ACHN (cell line): ENCODE measurements around the gene SELENOO.

Experiments
- DNase-seq: peaks from one replicate; pipeline ENCODE4 v3.0.0-alpha.2; 2015
- in situ Hi-C: cut with HindIII; loops from 2 replicates; pipeline ENCODE4 v1.10.0; 2017; ENCODE audit warnings: low sequenced_read_pairs, low pct_ligation_motif_present, low pct_unique_long_range_greater_than_20kb

The SELENOO gene

DNA sequence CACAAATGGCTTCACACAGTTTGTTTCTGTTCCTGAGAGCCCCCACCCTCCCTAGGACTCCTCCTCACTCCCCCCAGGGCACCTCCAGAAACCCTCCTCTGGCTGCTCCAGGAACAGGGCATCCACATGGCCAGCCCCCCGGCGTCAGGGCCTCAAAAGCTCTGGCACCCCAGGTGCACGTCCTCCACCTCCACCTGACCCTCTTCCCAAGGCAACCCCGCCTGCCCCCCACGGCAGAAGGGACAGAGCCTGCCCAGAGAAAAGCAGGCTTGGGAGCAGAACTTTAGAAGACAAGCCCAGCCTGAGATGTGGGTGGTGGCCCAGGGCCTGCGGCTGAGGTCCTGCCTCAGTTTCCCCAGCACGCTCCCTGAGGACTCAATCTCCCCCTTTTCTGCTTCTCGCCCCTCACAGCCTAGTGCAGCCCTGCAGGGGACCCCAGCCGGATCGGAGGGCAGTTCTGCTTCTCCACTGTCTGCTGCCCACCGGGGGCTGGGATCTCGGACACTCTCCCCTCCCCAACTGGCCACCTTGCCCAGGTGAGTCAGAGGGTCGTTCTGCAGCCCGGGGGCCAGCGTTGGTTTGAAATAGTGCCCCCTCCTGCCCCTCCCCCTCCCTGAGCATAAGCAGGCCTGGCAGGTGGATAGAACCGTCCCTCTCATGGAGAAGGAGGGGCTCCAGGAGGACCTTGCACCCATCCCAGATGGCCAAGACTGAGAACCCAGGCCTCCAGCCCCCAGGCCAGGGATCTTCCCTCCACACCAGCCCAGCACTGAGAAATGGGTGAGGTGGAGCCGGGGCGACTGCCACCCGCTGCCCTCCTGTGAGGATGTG is 17.5 kb upstream of the SELENOO start:
- no peak for DNase-seq
- in situ Hi-C loops = no loop called here

DNA sequence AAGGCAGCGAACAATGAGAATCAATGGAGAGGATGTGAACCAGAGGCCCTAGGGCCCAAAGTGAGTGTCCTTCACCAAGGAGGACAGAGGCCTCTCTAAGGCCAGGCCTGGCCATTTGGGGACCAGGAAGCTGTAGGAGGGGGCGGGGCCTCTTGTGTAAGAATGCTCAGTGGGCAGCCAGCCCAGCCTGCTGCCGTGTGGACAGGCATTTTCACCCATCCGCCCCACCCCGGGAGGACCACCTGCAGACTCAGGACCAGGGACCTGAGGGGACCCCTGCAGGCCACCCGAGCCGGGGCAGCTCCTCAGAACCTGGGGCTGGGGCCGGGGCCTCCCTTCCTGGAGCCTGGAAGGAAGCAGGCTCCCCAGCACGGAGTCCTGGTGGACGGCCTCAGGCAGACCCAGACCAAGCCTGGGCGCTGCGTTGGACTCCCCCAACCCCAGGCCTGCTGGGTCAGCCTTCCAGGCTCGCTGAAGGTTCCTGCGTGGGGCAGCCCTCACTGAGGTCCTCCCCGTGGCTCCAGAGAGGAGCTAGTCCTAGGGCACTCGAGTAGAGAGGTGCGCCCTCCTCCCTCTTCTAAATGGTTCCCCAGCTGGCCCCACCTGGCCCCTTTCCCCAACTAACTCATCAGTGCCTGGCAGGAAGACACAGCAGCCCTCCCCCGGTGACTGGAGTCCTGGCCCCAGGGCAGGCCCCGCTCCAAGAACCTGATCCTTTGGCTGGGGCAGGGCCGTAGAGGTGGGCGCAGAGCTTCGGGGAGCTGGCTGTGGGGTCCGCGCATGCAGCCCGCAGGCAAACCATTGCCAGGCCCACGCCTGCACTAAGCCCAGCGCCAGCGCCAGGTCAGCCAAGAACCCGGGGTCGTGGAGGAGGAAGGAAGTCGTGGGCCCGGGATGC is 16.6 kb upstream of the SELENOO start:
- DNase-seq = peak; percentile 35
- in situ Hi-C loops = no loop called here

DNA sequence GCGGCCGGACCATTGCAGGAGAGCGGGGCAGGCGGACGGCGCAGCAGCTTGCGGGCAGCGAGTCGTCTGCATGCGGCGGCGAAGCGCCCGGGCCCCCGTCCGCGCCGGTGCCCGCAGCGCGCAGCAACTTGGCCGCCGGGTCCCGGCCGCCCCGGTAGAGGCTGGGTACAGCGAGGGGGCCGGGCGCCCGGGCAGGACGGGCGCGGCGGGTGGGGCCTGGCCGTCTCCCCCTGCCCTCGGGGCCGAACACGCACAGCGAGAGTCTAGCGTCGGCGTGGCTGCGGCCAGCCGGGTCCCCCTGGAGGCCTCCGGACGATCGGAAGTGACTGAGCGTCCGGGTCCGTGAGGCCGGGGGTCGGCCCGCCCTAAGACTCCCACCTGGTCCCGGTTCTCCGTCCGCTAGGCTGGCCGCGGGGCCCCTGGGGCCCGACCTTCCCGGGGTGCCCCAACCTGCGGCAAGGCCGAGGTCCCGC is 15.9 kb upstream of the SELENOO start:
- DNase-seq = no peak
- in situ Hi-C loops = no loop called here

DNA sequence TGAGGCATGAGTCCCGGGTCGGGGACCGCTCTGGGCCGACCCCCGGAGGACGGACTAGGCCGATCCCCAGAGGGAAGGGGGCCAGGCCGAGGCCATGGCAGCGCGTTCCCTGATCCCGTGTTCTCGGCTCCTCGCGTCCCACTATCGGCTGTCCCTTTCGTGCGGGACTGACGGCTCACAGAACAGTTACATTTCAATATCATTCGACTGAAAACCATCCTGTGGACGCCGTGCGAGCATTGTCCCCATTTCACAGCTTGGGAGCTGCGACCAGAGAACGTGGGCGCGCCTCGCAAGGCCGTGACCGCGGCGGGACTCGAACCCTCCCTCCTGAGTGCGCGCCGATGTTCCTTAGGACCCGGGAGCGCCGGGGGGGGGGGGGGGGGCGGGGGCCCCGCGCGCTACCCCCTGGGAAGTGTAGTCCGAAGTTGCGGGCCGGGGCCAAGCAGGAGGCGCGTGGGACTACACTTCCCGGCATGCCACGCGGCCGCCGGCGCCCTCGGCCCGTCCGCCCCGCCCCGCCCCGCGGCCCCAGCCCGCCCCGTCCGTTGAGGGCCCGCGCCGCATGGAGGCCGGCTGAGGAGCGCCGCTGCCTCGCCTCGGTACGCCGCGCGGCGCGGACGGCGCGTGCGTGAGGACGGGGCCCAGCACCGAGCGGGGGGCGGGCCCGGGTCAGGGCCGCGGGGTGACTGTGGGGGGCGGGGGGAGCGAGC is 15.3 kb upstream of the SELENOO start, which contains the start of gene TRABD:
TRABD (plus strand) TSS at position 539 of the 713 bp plus-strand sequence. CDS start 7,148 bp downstream, outside the sequence.
- DNase-seq = peak; percentile 86
- in situ Hi-C loops = no loop called here

DNA sequence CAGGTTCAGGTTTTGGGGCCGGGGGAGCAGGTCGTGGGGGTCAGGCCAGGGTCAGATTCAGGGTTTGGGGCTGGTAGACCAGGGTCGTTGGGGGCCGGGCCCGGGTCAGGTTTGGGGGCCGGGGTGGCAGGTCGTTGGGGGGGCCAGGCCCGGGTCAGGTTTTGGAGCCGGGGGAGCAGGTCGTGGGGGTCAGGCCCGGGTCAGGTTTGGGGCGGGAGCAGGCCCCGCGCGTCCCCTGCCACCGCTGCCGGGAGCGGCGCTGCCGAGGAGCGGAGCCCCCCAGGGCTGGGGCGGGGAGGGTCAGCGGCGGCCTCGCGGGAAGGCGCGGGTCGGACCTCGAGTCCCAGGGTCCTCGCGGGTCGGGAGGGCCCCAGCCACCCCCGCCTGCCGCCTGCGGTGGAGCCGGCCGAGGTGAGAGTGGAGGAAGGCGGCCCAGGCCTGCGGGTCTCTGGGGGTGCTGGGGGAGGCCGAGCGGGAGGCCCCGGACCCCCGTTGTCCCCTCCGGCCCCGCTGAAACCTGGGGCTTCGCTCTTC is 14.6 kb upstream of the SELENOO start:
- in situ Hi-C loops = no loop called here

DNA sequence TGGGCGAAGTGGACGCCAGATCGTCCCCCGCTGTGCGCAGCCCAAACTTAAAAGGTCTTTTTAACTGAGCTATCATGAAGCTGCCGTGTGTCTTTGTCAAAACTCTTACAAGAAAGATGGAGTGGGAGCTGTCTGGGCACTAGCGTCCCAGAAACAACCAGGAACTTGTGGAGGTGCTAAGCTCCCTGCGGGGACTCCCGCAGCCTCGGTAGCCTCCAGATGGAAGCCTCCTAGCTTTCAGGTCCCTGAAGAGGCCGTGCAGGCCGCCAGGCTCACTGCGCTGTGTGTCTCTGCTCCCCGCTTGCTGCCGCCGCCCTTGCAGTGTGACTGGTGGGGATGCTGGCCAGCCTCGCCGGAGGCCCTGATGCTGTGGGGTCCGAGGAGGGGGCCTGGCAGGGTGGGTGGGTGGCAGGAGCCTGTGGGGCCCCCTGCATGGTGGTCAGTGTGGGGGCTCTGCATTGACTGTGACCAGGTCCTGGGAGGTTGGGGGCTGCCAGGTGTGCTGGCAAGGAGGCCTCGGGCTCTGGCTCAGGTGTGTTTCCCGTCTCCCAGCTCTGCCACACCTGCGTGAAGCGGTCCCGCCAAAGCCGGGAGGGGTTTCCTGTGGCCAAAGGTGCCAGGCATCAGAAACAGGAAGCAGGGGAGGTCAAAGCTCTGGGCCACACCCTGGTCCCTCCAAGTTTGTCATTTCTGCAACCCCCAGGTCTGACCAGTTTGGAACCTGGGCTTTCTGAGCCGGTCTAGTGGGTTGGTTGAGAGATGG is 13.9 kb upstream of the SELENOO start:
- DNase-seq = no peak
- in situ Hi-C loops = no loop called here

More for the DNA sequence above, 14.6 kb upstream of the SELENOO start:
- no peak for DNase-seq

DNA sequence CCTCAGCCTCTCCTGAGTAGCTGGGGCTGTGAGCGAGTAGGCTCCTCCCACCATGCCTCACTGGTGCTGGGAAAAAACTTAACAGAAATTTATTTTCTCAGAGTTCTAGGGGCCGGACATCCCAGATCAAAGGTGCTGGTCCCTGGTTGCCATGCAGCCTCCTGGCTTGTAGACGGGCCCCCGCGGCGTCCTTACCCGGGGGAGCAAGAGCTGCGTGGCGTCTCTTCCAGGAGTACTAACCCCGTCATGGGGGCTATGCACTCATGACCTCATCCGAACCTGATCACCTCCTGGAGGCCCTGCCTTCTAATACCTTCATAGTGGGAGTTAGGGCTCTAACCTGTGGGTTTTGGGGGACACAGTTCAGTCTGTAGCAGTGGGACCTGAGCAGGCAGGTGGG is 12.5 kb upstream of the SELENOO start:
- in situ Hi-C loops = no loop called here
- DNase-seq = no peak

DNA sequence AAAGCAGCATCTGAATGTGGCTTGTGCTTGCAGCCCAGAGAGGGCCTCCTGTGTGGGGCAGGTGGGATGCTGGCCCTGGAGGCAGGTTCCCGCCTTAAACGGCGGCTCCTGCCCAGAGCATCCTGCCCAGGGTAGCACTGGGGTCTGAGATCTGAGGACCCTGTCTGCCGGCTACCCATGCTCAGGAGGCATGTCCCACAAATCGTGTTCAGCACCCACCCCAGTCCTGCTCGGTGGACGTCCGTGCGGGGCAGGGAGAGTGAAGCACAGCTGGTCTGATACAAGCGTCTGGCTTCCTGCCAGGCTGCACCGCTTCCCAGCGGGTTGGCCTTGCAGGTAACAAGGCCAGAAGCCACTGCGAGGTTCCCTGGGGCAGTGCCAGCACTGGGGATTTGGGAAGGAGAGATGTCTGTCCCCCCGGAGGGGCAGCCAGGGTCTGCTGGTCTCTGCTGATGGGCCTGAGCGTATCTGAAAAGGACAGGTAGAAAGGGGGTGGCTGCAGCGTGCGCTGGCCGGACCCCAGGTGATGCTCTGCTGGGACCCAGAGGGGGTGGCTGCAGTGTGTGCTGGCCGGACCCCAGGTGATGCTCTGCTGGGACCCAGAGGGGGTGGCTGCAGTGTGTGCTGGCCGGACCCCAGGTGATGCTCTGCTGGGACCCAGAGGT is 11.5 kb upstream of the SELENOO start:
- no peak for DNase-seq
- in situ Hi-C loops = no loop called here

DNA sequence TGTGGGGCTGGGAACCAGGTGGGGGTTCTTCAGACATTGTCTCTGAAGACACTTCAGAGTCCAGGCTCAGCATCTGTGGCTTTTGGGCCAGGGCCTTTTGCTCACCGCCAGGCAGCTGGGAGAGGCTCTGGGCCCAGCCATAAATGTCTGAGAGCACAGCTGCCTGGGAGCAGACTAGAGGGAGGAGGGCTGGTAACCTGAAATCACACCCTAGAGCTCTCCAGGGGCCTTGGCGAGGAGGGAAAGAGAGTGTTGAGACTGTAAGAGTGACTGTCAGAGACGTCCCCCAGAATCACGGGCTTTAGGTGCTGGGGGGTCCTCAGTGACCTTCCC is 11.0 kb upstream of the SELENOO start:
- no peak for DNase-seq
- in situ Hi-C loops = no loop called here

DNA sequence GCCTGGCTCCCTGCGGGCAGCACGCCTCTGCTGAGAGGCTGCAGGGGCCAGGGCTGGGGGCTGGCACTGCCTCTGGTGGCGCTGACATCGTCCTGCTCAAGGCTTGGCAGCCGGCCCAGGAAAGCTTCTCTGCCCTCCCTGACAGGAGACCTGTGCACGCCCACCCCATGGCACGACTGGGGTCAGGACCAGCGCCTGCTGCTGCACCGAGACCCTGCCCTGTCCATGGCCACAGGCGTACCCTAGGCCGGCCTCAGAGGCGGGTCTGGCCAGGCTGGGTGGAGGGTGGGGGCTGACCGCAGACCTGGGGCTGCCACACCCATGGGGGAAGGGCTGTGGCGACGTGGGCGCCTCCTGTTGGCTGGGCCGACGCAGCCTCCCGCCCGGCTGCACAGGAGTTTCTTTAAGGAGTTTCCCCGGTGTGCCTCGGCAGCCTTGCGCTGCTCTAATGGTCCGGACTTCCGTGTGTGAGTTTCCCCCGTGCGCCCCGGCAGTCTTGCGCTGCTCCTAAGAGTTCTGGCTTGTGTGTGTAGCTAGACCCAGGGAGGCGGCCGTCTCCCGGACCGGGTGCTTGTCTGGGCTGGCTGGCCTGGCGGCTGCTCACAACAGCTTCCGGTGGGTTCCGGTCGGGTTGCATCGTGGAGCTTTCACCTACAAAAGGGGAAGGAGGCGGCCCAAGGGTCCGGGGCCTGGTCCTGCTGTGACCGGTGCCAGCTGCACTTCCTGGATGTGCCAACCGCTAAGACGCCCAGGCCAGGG is 10.4 kb upstream of the SELENOO start:
- in situ Hi-C loops = no loop called here
- DNase-seq = peak; percentile 78

DNA sequence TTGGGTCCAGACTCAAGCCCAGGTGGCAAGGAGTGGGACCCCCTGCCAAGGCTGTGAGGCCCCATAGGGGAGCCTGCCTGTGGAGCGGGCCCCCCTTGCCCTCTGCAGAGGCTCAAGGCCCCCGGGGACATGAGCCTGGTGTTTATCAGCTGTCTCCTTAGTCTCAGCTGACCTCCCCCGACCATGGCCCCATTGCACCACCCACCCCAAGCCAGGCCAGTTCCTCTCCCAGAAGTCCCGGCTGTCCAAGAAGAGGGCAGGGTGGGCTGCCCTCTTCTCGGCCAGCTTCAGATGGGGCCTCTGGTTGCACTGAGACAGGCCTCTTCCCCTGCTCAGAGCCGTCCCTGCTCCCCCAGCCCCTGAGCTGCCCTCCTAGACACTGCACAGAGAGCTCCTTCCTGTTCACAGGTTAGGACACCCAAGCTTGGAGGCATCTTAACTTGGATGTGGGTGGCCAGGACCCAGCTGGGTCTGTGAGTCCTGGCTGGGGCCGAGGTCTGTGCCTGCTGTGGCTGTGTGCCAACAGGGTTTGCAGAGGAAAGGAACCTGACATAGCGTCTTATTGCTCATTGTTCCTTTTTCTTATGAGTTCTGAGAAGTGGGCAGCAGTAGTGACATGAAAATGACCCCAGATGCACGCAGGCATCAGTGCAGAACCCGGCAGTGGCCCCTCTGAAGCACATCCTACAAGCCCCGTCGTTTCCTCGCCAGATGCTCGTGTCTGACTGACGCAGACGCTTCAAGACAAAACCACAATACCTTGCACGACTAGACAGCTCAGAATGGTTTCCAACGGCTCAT is 9.7 kb upstream of the SELENOO start:
- in situ Hi-C loops = no loop called here
- no peak for DNase-seq

DNA sequence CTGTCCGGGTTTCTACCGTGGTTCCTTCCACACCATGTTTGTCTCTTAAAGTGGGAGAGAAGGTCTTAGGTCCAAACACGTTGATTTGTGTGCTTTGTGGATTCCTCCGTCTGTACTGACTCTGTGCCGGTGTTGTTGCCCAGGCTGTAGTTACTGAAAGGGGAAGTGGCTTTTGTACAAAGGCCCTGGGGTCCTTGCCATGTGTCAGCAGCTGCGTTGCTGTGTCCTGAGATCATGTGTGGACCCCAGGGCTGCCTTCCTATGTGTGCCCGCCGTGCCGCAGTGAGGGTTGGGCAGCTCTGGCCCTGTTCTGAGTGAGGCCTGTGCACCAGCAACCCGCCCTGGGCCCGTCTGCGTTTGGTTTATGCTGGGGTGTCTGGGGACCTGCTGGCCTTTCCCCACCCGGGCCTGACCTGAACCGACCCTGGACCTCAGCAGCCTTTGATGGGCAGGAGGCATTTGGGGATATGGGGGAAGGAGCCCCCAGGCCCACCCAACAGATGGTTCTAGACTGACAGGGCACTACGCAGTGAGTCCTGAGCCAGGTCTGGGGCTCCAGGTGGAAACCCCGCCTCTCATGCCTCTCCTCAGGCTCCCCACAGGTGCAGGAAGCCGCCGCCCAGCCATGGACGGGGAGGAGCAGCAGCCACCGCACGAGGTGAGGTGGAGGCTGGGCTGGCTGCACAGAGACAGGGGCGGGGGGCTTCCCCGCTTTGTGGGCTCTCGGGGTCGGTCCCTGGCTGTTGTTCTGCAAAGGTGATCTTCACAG is 8.2 kb upstream of the SELENOO start:
- no peak for DNase-seq
- in situ Hi-C loops = no loop called here

DNA sequence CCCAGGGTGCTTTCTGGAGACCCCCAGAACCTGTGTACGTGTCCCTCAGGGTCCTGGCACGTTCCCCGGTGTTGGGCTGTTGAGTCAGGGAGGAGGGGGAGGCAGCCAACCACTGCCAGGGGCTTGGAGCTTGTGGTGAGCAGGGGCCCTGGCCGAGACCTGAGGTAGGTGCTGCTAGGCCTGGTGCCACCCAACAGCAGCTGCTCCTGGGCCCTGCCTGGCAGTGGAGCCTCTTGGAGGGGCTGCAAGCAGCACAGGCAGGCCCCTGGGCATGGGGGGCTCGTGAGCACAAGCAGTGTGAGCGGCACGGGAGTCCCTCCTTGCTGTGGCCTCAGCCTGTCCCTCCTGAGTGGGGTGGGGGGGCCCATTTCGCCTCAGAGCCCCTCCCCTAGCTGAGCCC is 7.2 kb upstream of the SELENOO start:
- in situ Hi-C loops = no loop called here
- DNase-seq = no peak

DNA sequence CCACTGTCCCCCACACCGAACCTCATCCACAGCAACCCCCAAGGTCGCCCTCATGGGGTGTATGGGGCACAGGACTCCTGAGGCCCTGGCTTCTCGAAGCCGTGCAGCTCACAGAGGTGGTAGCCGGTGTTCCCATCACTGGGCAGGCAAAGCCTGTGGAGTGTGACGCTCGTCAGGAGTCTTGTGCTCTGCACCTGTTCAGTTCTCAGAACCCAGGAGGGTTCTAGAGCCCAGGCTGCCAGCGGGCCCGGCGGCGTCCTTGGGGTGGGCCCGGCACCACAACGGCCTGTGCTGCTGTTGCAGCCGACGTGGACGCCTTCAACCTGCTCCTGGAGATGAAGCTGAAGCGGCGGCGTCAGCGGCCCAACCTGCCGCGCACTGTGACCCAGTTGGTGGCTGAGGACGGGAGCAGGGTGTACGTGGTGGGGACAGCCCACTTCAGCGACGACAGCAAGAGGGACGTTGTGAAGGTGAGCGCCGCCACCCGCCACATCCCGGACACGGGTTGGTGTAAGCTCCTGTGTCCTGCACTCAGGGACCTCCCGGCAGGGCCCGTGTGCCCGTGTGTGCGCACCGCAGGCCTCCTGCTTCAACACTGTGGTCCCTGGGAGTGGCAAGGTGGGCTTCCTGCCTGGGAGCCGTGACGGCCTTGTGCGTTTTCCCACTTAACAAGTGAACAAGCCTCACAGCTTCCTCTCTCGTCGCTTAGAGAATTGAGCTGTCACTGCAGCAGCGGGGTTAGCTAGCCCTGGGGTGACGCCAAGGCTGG is 6.6 kb upstream of the SELENOO start:
- in situ Hi-C loops = no loop called here
- DNase-seq = no peak

DNA sequence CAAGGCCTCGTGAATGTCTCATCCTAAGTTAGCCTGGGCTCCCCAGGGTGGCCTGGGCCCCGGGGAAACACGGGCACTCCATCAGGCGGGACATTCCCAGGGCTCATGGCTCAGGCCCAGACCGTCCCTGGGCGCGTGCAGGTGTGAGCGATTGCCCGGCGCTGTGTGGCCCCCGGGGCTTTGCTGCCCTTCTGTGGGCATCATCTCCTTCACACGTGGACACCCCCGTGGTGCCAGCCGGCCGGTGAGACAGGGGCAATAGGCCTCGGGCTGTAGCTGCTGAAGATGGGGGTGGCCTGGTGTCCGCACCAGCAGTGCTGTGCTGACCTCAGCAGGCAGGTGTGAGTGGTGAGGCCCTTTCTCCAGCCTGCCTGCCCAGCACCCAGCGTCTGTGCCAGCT is 4.6 kb upstream of the SELENOO start:
- no peak for DNase-seq
- in situ Hi-C loops = no loop called here
